Nucleus accumbens (tissue), 56 donors: ENCODE data around the gene DPH2.

Source experiments
- DNase-seq, 56 donors: peaks; one replicate each; lab custom pipeline; 2025; lab: John Stamatoyannopoulos, UW

DPH2 gene

GRCh38 chr1:43994794-43995790, 25.3 kb downstream of the DPH2 start:
- DNase-seq: peak in 3 of 56 donors; percentile 9 to 25 (median 10)

- DNase-seq: peak in 9 of 56 donors; percentile 8 to 41 (median 28)
Measured at GRCh38 chr1:43995984-43996732, 26.3 kb downstream of the DPH2 start.

GRCh38 chr1:43996733-43997115, 26.9 kb downstream of the DPH2 start:
- DNase-seq: no peak

GRCh38 chr1:43997295-43997999, 27.6 kb downstream of the DPH2 start:
- no peak for DNase-seq

- DNase-seq: no peak
Measured at GRCh38 chr1:43998000-43998378, 28.2 kb downstream of the DPH2 start.

GRCh38 chr1:43999455-43999854, 29.6 kb downstream of the DPH2 start:
- DNase-seq: peak in 3 of 56 donors; percentile 13 to 26 (median 17)

- no peak for DNase-seq
Measured at GRCh38 chr1:44000122-44000665, 30.4 kb downstream of the DPH2 start.

GRCh38 chr1:44002165-44002564, 32.4 kb downstream of the DPH2 start:
- DNase-seq: no peak

GRCh38 chr1:44002606-44003157, 32.9 kb downstream of the DPH2 start:
- DNase-seq: no peak

- no peak for DNase-seq
Measured at GRCh38 chr1:44008259-44008658, 38.4 kb downstream of the DPH2 start.

GRCh38 chr1:44010935-44011471, 41.2 kb downstream of the DPH2 start:
- peak in 55 of 56 donors; percentile 19 to 95 (median 85) for DNase-seq

- peak in 1 of 56 donors; percentile 53 for DNase-seq
Measured at GRCh38 chr1:44012404-44012803, 42.6 kb downstream of the DPH2 start.

GRCh38 chr1:44012941-44013609, 43.3 kb downstream of the DPH2 start:
- peak in 21 of 56 donors; percentile 18 to 72 (median 47) for DNase-seq

GRCh38 chr1:44013949-44014348, 44.1 kb downstream of the DPH2 start:
- DNase-seq: peak in 21 of 56 donors; percentile 13 to 68 (median 38)

- DNase-seq: peak in 5 of 56 donors; percentile 28 to 49 (median 47)
Measured at GRCh38 chr1:44014365-44015104, 44.7 kb downstream of the DPH2 start.

- DNase-seq: peak in 6 of 56 donors; percentile 19 to 35 (median 26)
Measured at GRCh38 chr1:44015206-44015605, 45.4 kb downstream of the DPH2 start.

- DNase-seq: peak in 24 of 56 donors; percentile 23 to 82 (median 51)
Measured at GRCh38 chr1:44016041-44016889, 46.5 kb downstream of the DPH2 start.
